ENCODE results near the gene WNT5B.
A peak's percentile ranks its signal among the peaks of the same experiment; 100 is the strongest.

Gene WNT5B

DNA sequence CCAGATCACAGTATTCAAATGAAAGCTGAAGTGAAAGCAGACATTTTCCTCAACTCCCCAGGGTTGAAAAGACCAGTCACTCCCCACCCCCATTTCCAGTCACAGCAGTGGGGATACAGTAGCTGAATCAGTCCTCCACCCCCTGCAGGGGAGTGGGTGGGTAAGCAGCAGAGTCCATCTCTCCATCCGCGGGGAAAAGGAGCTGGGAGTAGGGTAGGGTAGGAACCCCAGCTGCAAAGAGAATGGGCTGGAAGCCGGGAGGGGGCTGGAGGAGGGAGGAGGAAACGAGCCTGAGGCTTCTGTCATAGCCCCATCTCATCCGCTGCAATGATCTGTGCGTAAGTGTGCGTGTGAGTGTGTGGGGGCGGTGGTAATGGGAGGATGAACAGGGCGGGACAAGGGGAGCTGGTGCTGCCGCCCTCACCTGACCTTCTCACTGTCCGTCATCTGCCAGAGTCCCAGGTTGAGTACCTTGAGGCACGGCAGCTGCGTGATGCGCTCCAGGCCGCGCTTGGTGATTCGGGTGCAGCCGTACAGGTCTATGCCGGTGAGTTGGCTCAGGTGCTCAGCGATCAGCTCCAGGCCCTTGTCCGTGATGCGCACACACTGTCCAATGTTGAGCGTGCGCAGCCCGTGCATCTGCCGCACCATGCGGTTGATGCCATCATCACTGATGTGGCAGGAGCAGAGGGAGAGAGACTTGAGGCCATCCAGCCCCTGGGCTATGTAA, 36.4 kb upstream of the WNT5B start:
- H3K79me2 ChIP-seq (ENCODE audit: insufficient read depth, low read length) = peaks cover 37% of the 10 kb centered on the region
- peak overlapping the region; percentile 96 for H3K4me2 ChIP-seq (ENCODE audit: low read length)
- no peak overlapping the region for H2AFZ ChIP-seq (ENCODE audit: low read length)
- H3K36me3 ChIP-seq (ENCODE audit: insufficient read depth, low read length) = peaks cover 20% of the 10 kb centered on the region
- peak overlapping the region; percentile 90 for H3K4me3 ChIP-seq (ENCODE audit: low read depth, low read length, poor library complexity, severe bottlenecking)
- H3K27me3 ChIP-seq (ENCODE audit: insufficient read depth, low read length) = no peaks in the 10 kb centered on the region
- no peak for TF ChIP-seq EZH2 (IDR thresholded peaks at IDR 0.05; ENCODE audit: borderline replicate concordance, low read length)
- TF ChIP-seq, protein P1, sequence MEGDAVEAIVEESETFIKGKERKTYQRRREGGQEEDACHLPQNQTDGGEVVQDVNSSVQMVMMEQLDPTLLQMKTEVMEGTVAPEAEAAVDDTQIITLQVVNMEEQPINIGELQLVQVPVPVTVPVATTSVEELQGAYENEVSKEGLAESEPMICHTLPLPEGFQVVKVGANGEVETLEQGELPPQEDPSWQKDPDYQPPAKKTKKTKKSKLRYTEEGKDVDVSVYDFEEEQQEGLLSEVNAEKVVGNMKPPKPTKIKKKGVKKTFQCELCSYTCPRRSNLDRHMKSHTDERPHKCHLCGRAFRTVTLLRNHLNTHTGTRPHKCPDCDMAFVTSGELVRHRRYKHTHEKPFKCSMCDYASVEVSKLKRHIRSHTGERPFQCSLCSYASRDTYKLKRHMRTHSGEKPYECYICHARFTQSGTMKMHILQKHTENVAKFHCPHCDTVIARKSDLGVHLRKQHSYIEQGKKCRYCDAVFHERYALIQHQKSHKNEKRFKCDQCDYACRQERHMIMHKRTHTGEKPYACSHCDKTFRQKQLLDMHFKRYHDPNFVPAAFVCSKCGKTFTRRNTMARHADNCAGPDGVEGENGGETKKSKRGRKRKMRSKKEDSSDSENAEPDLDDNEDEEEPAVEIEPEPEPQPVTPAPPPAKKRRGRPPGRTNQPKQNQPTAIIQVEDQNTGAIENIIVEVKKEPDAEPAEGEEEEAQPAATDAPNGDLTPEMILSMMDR (IDR thresholded peaks at IDR 0.05; ENCODE audit: low read length) = 0 out of 2 replicates have a peak, but pooled peaks have one; percentile 5
- peaks cover 64% of the 10 kb centered on the region for H3K4me1 ChIP-seq (ENCODE audit: insufficient read depth, low read length, severe bottlenecking)
- H3F3A ChIP-seq (ENCODE audit: insufficient read depth, low read length) = peaks cover 6% of the 10 kb centered on the region; the same call in 1 of the 2 replicates
- peak overlapping the region; percentile 69 for H3K9ac ChIP-seq (ENCODE audit: low read length)
- H3K27ac ChIP-seq (ENCODE audit: low read depth, low read length, poor library complexity, severe bottlenecking) = peak overlapping the region; percentile 86
- H4K20me1 ChIP-seq (ENCODE audit: insufficient read depth, low read length) = no peaks in the 10 kb centered on the region; the same call in 1 of the 2 replicates
- H3K9me3 ChIP-seq (ENCODE audit: low read length) = no peaks in the 10 kb centered on the region
- H3K9me2 ChIP-seq (ENCODE audit: low read depth, low read length) = no peaks in the 10 kb centered on the region

DNA sequence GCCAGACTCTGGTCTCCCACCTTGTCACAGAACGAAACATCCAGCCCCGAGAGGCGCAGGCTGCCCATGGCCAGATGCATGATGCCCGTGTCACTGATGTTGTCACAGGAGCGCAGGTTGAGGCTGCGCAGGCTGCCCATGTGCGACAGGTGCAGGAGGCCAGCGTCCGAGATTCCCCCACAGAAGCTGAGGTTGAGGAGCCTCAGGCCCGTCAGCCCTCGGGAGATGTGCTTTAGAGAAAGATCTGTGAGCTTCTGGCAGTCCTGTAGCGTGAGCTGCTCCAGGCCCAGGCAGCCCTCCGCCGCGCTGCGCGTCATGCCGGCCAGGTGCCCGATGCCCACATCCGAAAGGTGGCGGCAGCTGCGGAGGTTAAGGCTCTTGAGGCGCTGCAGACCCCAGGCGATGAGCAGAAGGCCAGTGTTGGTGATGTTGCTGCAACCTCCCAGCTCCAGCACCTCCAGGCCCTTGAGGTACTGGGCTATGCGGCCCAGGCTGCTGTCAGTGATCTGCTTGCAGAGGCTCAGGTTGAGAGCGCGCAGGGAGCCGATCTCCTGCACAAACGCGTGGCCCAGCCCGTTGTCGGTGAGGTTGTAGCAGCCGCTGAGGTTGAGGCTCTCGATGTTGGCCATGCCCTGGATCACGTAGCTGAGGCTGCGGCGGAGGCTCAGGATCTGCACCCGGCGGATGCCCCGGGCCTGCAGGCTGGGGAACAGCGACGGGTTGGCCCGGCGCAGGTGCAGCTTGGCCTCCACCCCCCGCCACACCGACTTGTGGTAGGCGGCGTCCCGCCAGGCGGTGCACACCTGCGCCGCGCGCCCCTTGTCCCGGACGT, 35.6 kb upstream of the WNT5B start:
- Histone ChIP-seq H2AFZ (ENCODE audit: low read length) (no peak overlapping the region), H3K9me3 (ENCODE audit: low read length) (no peaks in the 10 kb centered on the region), H3K9me2 (ENCODE audit: low read depth, low read length) (no peaks in the 10 kb centered on the region), H3K36me3 (ENCODE audit: insufficient read depth, low read length) (peaks cover 20% of the 10 kb centered on the region), H3K4me2 (ENCODE audit: low read length) (peak overlapping the region; percentile 96), H3K27ac (ENCODE audit: low read depth, low read length, poor library complexity, severe bottlenecking) (peak overlapping the region; percentile 86), H3K79me2 (ENCODE audit: insufficient read depth, low read length) (peaks cover 37% of the 10 kb centered on the region), H3K4me3 (ENCODE audit: low read depth, low read length, poor library complexity, severe bottlenecking) (peak overlapping the region; percentile 90), H3K27me3 (ENCODE audit: insufficient read depth, low read length) (no peaks in the 10 kb centered on the region), H3F3A (ENCODE audit: insufficient read depth, low read length) (peaks cover 10% of the 10 kb centered on the region; the same call in 1 of the 2 replicates), H3K4me1 (ENCODE audit: insufficient read depth, low read length, severe bottlenecking) (peaks cover 58% of the 10 kb centered on the region), H4K20me1 (ENCODE audit: insufficient read depth, low read length) (no peaks in the 10 kb centered on the region), H3K9ac (ENCODE audit: low read length) (peak overlapping the region; percentile 69)
- TF ChIP-seq EZH2 (IDR thresholded peaks at IDR 0.05; ENCODE audit: borderline replicate concordance, low read length) = no peak
- TF ChIP-seq, protein P1 (IDR thresholded peaks at IDR 0.05; ENCODE audit: low read length) = 0 out of 2 replicates have a peak, but pooled peaks have one; percentile 9

DNA sequence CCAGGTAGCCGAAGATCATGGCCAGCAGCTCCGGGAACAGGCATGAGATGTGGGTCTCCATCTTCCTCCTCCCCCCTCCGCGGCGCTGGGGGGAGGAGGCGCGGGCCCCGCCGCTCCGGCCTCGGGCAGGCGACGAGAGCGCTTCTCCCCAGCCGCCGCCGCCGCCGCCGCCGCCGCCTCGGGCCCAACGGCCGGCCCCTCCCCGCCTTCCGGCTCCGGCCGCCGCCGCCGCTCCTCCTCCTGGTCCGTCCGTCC, 35.1 kb upstream of the WNT5B start:
- Histone ChIP-seq H3F3A (ENCODE audit: insufficient read depth, low read length) (peaks cover 10% of the 10 kb centered on the region; the same call in 1 of the 2 replicates), H3K9ac (ENCODE audit: low read length) (peak overlapping the region; percentile 69), H3K27ac (ENCODE audit: low read depth, low read length, poor library complexity, severe bottlenecking) (peak overlapping the region; percentile 86), H3K9me2 (ENCODE audit: low read depth, low read length) (no peaks in the 10 kb centered on the region), H3K4me1 (ENCODE audit: insufficient read depth, low read length, severe bottlenecking) (peaks cover 53% of the 10 kb centered on the region), H3K4me3 (ENCODE audit: low read depth, low read length, poor library complexity, severe bottlenecking) (peak overlapping the region; percentile 90), H3K27me3 (ENCODE audit: insufficient read depth, low read length) (no peaks in the 10 kb centered on the region), H2AFZ (ENCODE audit: low read length) (no peak overlapping the region), H3K36me3 (ENCODE audit: insufficient read depth, low read length) (peaks cover 20% of the 10 kb centered on the region), H4K20me1 (ENCODE audit: insufficient read depth, low read length) (no peaks in the 10 kb centered on the region), H3K79me2 (ENCODE audit: insufficient read depth, low read length) (peaks cover 37% of the 10 kb centered on the region), H3K4me2 (ENCODE audit: low read length) (peak overlapping the region; percentile 96), H3K9me3 (ENCODE audit: low read length) (no peaks in the 10 kb centered on the region)
- TF ChIP-seq, protein P1 (IDR thresholded peaks at IDR 0.05; ENCODE audit: low read length) = no peak
- no peak for TF ChIP-seq EZH2 (IDR thresholded peaks at IDR 0.05; ENCODE audit: borderline replicate concordance, low read length)
